CD4-positive, alpha-beta memory T cell (primary cell): ENCODE data around the gene ATP11A. TPM values are rescaled to one million over a fixed set of nuclear protein-coding genes. Genes with fewer than 3 reads are reported as not detected.

ENCODE experiments used
- CTCF ChIA-PET: fragments of 350-600 bp; sonication (Branson Sonifier 250); formaldehyde crosslinking; loops from one replicate; lab custom pipeline; 2021; ENCODE audit warnings: inconsistent platforms; ENCODE audit not compliant: partially characterized antibody; lab: Charles Lee
- POLR2A ChIA-PET: fragments of 350-600 bp; sonication (Branson Sonifier 250); formaldehyde crosslinking; loops from one replicate; lab custom pipeline; 2021; ENCODE audit not compliant: partially characterized antibody; lab: Charles Lee
- DNase-seq, 5 donors: peaks; one replicate each; pipeline versions ENCODE4 v3.0.0 to v3.0.0-alpha.2; 2020 to 2022; ENCODE audit warnings: mixed read lengths in 1 of 5
- H3K27ac ChIP-seq: one replicate; pipeline ENCODE4 v1.7.0; 2013; ENCODE audit warnings: low read depth, low read length
- H3K27me3 ChIP-seq: 2 replicates; pipeline ENCODE4 v1.7.0; 2013; ENCODE audit warnings: mild to moderate bottlenecking, low read length, moderate library complexity; ENCODE audit not compliant: insufficient read depth
- H3K36me3 ChIP-seq: 2 replicates; pipeline ENCODE4 v1.7.0; 2013; ENCODE audit warnings: mild to moderate bottlenecking, low read length, moderate library complexity; ENCODE audit not compliant: insufficient read depth
- H3K4me1 ChIP-seq: 2 replicates; pipeline ENCODE4 v1.7.0; 2013; ENCODE audit warnings: mild to moderate bottlenecking, low read length, moderate library complexity; ENCODE audit not compliant: insufficient read depth
- H3K4me3 ChIP-seq, 2 donors: one replicate each; pipeline ENCODE4 v1.7.0; 2013; ENCODE audit warnings: low read length in 2 of 2, mild to moderate bottlenecking in 1 of 2
- H3K9me3 ChIP-seq, 2 donors: one replicate each; pipeline ENCODE4 v1.7.0; 2013; ENCODE audit warnings: low read length in 2 of 2, control low read depth in 1 of 2; ENCODE audit not compliant: control insufficient read depth in 1 of 2
- H3K27ac Mint-ChIP-seq, 7 donors: one replicate each; pipeline ENCODE4 v1.8.0; 2020 to 2021; ENCODE audit warnings: mixed read lengths in 7 of 7, mild to moderate bottlenecking in 6 of 7, inconsistent platforms in 3 of 7, moderate library complexity in 3 of 7
- H3K27me3 Mint-ChIP-seq, 2 donors: one replicate each; pipeline ENCODE4 v1.8.0; 2020 to 2021; ENCODE audit warnings: mixed read lengths in 2 of 2
- H3K36me3 Mint-ChIP-seq, 2 donors: one replicate each; pipeline ENCODE4 v1.8.0; 2020 to 2021; ENCODE audit warnings: mixed read lengths in 2 of 2, inconsistent platforms in 1 of 2, mild to moderate bottlenecking in 1 of 2
- H3K4me1 Mint-ChIP-seq, 4 donors: one replicate each; pipeline ENCODE4 v1.8.0; 2020 to 2021; ENCODE audit warnings: mixed read lengths in 4 of 4, mild to moderate bottlenecking in 1 of 4
- H3K4me3 Mint-ChIP-seq, 8 donors: one replicate each; pipeline ENCODE4 v1.8.0; 2020 to 2021; ENCODE audit warnings: mixed read lengths in 8 of 8, mild to moderate bottlenecking in 7 of 8, moderate library complexity in 6 of 8, inconsistent platforms in 3 of 8
- H3K9me3 Mint-ChIP-seq, 8 donors: one replicate each; pipeline ENCODE4 v1.8.0; 2020 to 2021; ENCODE audit warnings: mixed read lengths in 8 of 8, mild to moderate bottlenecking in 5 of 8, inconsistent platforms in 3 of 8, moderate library complexity in 1 of 8
- intact Hi-C: fragments of 100-400 bp; cut with micrococcal nuclease; formaldehyde crosslinking; loops from one replicate; pipeline ENCODE4 v1.15.1; 2023
- polyA plus RNA-seq, 2 donors: library from polyadenylated mRNA; unstranded; fragments of 300-500 nt; fragmentation: Illumina TruSeq; gene quantifications; one replicate each; pipeline ENCODE4 v1.2.3, GENCODE V29; 2021
- total RNA-seq, 2 experiments: library from RNA; stranded (reverse); gene quantifications; one replicate each; pipeline ENCODE4 v1.2.3, GENCODE V29; 2021

Gene ATP11A
- total and polyA plus RNA-seq, 4 experiments from 2014 or later, result 1.1 to 50.5 (median 30.7) TPM

DNA sequence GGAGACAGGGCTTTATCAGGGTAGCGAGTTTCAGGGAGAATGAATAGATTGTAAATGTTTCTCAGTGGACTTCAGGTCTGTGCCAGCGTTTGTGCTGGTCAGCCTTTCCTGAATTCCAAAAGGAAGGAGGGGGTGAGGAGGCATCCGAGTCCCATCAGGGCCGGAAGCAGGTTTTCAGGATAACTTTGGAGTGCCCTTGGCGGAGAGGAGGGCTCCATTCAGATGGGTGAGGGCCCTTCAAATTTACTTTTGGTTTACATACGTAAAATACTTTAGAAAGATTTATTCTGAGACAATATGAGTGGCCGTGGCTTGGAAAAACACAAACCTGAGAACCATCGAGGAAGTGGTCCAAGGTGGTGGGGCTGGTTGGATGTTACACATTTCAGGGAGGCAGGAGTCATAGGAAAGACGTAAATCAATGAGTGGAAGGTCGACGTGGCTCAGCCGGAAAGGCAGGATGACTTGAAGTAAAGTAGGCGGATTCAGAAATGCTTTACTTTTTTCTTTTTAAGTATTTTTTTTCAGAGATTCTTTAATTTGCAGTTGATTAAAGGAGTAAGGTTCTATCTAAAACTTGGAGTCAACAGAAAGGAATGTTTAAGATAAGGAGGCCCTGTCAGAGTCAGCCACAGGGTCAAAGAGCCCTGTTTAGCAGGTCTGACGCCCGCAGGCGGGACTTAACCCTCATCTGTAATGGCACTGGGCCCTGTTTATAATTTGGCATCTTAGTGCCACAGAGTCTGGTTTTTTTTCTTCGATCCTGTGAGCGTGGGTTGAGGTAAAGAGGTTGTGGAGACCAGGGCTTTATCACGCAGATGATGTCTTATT is 32.8 kb downstream of the ATP11A start:
- peaks cover 20% of the 10 kb centered on the region for H3K4me1 ChIP-seq
- H3K9me3 Mint-ChIP-seq, result no peaks in the 10 kb centered on the region
- peaks cover 27 to 57% (median 47%) of the 10 kb centered on the region in 4 donors for H3K4me1 Mint-ChIP-seq
- H3K4me3 Mint-ChIP-seq, result peak overlapping the region in 1 of 8 donors; percentile 43
- H3K27me3 Mint-ChIP-seq, result no peaks in the 10 kb centered on the region
- H3K27ac ChIP-seq, result no peak overlapping the region
- no peaks in the 10 kb centered on the region for H3K9me3 ChIP-seq
- H3K36me3 Mint-ChIP-seq, result peaks cover 0 to 7% of the 10 kb centered on the region in 2 donors
- POLR2A ChIA-PET, result no interaction called here
- no peaks in the 10 kb centered on the region for H3K27me3 ChIP-seq
- intact Hi-C loops, result no loop called here
- peak overlapping the region in 6 of 7 donors; percentile 4 to 72 (median 54) for H3K27ac Mint-ChIP-seq
- H3K4me3 ChIP-seq, result no peak overlapping the region
- CTCF ChIA-PET, result no interaction called here
- no peaks in the 10 kb centered on the region for H3K36me3 ChIP-seq
- DNase-seq, result no peak

DNA sequence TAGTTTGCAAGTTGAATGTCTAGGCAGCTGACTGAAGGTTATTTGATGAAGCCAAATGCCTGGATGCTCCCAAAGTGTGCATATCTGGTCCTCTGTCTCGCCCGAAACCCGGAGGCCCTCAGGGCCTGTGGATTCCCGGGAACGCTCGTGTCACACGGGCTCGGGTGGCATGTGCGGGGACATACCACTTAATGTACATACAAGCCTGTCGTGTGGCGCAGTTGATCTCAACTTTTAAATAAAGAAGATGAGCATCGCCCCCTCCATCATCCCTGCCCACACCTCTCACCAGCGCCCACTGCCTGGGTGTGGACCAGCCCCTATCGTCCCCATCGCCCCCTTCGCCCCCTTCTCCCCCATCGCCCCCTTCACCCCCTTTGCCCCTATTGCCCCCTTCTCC is 33.9 kb downstream of the ATP11A start:
- POLR2A ChIA-PET, result no interaction called here
- peak overlapping the region in 1 of 7 donors; percentile 57 for H3K27ac Mint-ChIP-seq

GRCh38 chr13:112724788-112725345 is 35.0 kb downstream of the ATP11A start:
- no peaks in the 10 kb centered on the region for H3K36me3 Mint-ChIP-seq
- Histone ChIP-seq H3K4me1 (peaks cover 20% of the 10 kb centered on the region), H3K27me3 (no peaks in the 10 kb centered on the region), H3K9me3 (no peaks in the 10 kb centered on the region), H3K36me3 (no peaks in the 10 kb centered on the region), H3K4me3 (no peak overlapping the region), H3K27ac (no peak overlapping the region)
- intact Hi-C loops, result no loop called here
- no peak overlapping the region for H3K4me3 Mint-ChIP-seq
- H3K27ac Mint-ChIP-seq, result peak overlapping the region in 1 of 7 donors; percentile 76
- ChIA-PET POLR2A (interaction anchor here (1.2 kb wide), 1 partner anchor 36 kb away, joined by 3 read pairs; the partner anchor contains the start of gene ATP11A), CTCF (no interaction called here)
- DNase-seq, result no peak
- H3K9me3 Mint-ChIP-seq, result no peaks in the 10 kb centered on the region
- peaks cover 27 to 63% (median 47%) of the 10 kb centered on the region in 4 donors for H3K4me1 Mint-ChIP-seq
- no peaks in the 10 kb centered on the region for H3K27me3 Mint-ChIP-seq

More for the DNA sequence above, 33.9 kb downstream of the ATP11A start:
- Mint-ChIP-seq H3K36me3 (peaks cover 0 to 7% of the 10 kb centered on the region in 2 donors), H3K9me3 (no peaks in the 10 kb centered on the region), H3K4me3 (no peak overlapping the region), H3K4me1 (peaks cover 27 to 57% (median 47%) of the 10 kb centered on the region in 4 donors), H3K27me3 (no peaks in the 10 kb centered on the region)
- intact Hi-C loops, result no loop called here
- CTCF ChIA-PET, result no interaction called here
- no peak overlapping the region for H3K27ac ChIP-seq
- DNase-seq, result no peak
- no peaks in the 10 kb centered on the region for H3K9me3 ChIP-seq
- H3K36me3 ChIP-seq, result no peaks in the 10 kb centered on the region
- peaks cover 20% of the 10 kb centered on the region for H3K4me1 ChIP-seq
- no peaks in the 10 kb centered on the region for H3K27me3 ChIP-seq
- H3K4me3 ChIP-seq, result no peak overlapping the region

- no peaks in the 10 kb centered on the region for H3K27me3 ChIP-seq
- Mint-ChIP-seq H3K36me3 (peaks cover 0 to under 1% of the 10 kb centered on the region in 2 donors), H3K4me3 (peak overlapping the region in 5 of 8 donors; percentile 39 to 69 (median 44)), H3K9me3 (no peaks in the 10 kb centered on the region), H3K27me3 (no peaks in the 10 kb centered on the region), H3K27ac (peak overlapping the region in 6 of 7 donors; percentile 31 to 88 (median 72)), H3K4me1 (peaks cover 25 to 62% (median 45%) of the 10 kb centered on the region in 4 donors)
- intact Hi-C loops, result no loop called here
- H3K36me3 ChIP-seq, result no peaks in the 10 kb centered on the region
- peak in 3 of 5 donors; percentile 3 to 8 (median 4) for DNase-seq
- POLR2A ChIA-PET, result interaction anchor here (1.2 kb wide), 1 partner anchor 36 kb away, joined by 3 read pairs; the partner anchor contains the start of gene ATP11A
- H3K9me3 ChIP-seq, result no peaks in the 10 kb centered on the region
- H3K27ac ChIP-seq, result no peak overlapping the region
- no peak overlapping the region for H3K4me3 ChIP-seq
- peaks cover 20% of the 10 kb centered on the region for H3K4me1 ChIP-seq
- CTCF ChIA-PET, result no interaction called here
These were observed 35.6 kb downstream of the ATP11A start for GRCh38 chr13:112725346-112726015.

DNA sequence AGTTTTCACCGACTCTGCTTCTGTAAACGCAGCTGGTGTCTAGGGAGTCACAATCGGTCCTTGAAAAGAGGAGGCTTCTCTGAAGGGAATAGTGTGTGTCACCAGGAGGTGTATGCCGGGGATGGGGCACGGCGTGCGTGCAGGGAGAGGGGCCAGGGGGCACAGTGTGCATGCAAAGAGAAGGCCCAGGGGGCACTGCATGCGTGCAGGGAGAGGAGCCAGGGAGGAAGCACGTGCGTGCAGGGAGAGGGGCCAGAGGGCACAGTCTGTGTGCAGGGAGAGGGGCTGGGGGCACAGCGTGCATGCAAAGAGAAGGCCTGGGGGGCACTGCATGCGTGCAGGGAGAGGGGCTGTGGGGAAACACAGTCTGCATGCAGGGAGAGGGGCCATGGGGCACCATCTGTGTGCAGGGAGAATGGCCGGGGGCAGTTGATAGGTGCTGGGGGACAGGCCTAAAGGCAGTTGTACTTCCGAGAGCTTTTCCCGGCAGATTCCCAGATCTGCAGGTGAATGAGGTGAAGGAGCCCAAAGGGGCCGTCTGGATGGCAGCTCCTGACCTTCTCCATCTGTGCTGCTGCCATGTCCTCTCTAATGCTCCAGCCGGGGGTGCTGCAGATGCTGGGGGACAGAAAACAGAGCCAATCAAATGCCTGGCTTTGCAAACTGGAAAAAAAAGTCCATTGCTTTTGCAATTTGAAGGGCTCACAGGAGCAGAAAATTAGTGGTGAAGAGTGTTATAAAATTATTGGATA is 36.4 kb downstream of the ATP11A start:
- no peaks in the 10 kb centered on the region for H3K36me3 ChIP-seq
- Mint-ChIP-seq H3K4me3 (peak overlapping the region in 2 of 8 donors; percentile 38 to 69), H3K27me3 (no peaks in the 10 kb centered on the region), H3K4me1 (peaks cover 26 to 63% (median 47%) of the 10 kb centered on the region in 4 donors), H3K27ac (peak overlapping the region in 3 of 7 donors; percentile 31 to 77 (median 44)), H3K9me3 (no peaks in the 10 kb centered on the region), H3K36me3 (peaks cover 0 to 3% of the 10 kb centered on the region in 2 donors)
- H3K9me3 ChIP-seq, result no peaks in the 10 kb centered on the region
- ChIA-PET POLR2A (interaction anchor here (1.2 kb wide), 1 partner anchor 37 kb away, joined by 3 read pairs; the partner anchor contains the start of gene ATP11A), CTCF (no interaction called here)
- intact Hi-C loops, result no loop called here
- no peaks in the 10 kb centered on the region for H3K27me3 ChIP-seq
- no peak overlapping the region for H3K27ac ChIP-seq
- H3K4me3 ChIP-seq, result no peak overlapping the region
- peaks cover 20% of the 10 kb centered on the region for H3K4me1 ChIP-seq
- DNase-seq, result no peak

DNA sequence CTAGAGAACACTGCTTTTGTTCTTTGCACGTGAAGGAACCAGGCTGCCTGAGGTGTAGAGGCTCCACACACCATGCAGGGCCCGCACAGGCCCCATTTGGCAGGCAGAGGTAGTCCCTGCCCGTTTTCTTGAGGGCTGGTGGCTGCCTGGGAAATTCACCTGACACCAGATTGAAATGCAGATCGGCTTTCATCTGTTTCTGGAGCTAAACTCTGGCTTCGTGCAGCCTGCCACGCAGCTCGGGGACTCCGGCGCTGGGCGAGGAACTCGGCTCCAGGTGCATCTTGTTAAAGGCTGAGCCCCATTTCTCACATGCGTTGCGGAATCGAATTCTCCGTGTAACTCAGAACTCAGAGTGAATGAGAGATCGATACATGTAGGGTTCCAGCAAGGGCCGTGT is 37.7 kb downstream of the ATP11A start:
- intact Hi-C loops, result no loop called here
- Mint-ChIP-seq H3K9me3 (no peaks in the 10 kb centered on the region), H3K36me3 (peaks cover 0 to 3% of the 10 kb centered on the region in 2 donors), H3K27ac (no peak overlapping the region), H3K4me1 (peaks cover 22 to 66% (median 42%) of the 10 kb centered on the region in 4 donors), H3K4me3 (no peak overlapping the region), H3K27me3 (no peaks in the 10 kb centered on the region)
- Histone ChIP-seq H3K36me3 (no peaks in the 10 kb centered on the region), H3K27me3 (no peaks in the 10 kb centered on the region), H3K27ac (no peak overlapping the region), H3K4me1 (peaks cover 20% of the 10 kb centered on the region), H3K4me3 (no peak overlapping the region), H3K9me3 (no peaks in the 10 kb centered on the region)
- no peak for DNase-seq
- POLR2A ChIA-PET, result no interaction called here
- CTCF ChIA-PET, result no interaction called here
